Suprapubic skin (tissue), 4 donors: ENCODE data around the gene SSH3. TPM values are rescaled to one million over a fixed set of nuclear protein-coding genes. Genes with fewer than 3 reads are reported as not detected.

Experiments
- DNase-seq, 2 donors: peaks; one replicate each; pipeline ENCODE4 v3.0.0-alpha.2; 2019; ENCODE audit warnings: low spot score in 2 of 2
- H3K27ac ChIP-seq: fragments of 200-600 bp; sonication (generic); one replicate; pipeline ENCODE4 v1.5.1; 2019
- H3K27me3 ChIP-seq: fragments of 200-600 bp; sonication (generic); one replicate; pipeline ENCODE4 v1.5.1; 2019
- H3K36me3 ChIP-seq: fragments of 200-600 bp; sonication (generic); one replicate; pipeline ENCODE4 v1.5.1; 2019
- H3K4me1 ChIP-seq: fragments of 200-600 bp; sonication (generic); one replicate; pipeline ENCODE4 v1.5.1; 2019
- H3K4me3 ChIP-seq: fragments of 200-600 bp; sonication (generic); one replicate; pipeline ENCODE4 v1.5.1; 2019; ENCODE audit warnings: mild to moderate bottlenecking
- H3K9me3 ChIP-seq: fragments of 200-600 bp; sonication (generic); one replicate; pipeline ENCODE4 v1.5.1; 2019
- EP300 ChIP-seq: sonication (generic); formaldehyde crosslinking; IDR thresholded peaks from one replicate; pipeline ENCODE4 v1.6.1; 2017; ENCODE audit warnings: antibody characterized with exemption
- POLR2A ChIP-seq, 2 donors: fragments of 450-650 bp; IDR thresholded peaks; one replicate each; pipeline ENCODE4 v1.6.1; 2017; ENCODE audit warnings: antibody characterized with exemption in 2 of 2, mild to moderate bottlenecking in 2 of 2, moderate library complexity in 2 of 2
- POLR2AphosphoS5 ChIP-seq, 3 donors: sonication (generic); formaldehyde crosslinking; IDR thresholded peaks; one replicate each; pipeline ENCODE4 v1.6.1; 2017; ENCODE audit warnings: antibody characterized with exemption in 3 of 3
- WGBS: methylation state at CpG from one replicate; pipeline ENCODE4 v1.1.5; 2018; 5-methylcytosine and 5-hydroxymethylcytosine counted together
- total RNA-seq, 4 donors: library from RNA; depleted of rRNA; stranded (reverse); fragments of >200 nt; gene quantifications; one replicate each; pipeline ENCODE4 v1.1.0, GENCODE V29; 2016
- TF ChIP-seq, protein P1 (sequence below), 2 donors: fragments of 200-600 bp in 1 of 2; fragments of 450-650 bp in 1 of 2; sonication (generic) in 1 of 2; IDR thresholded peaks; one replicate each; pipeline ENCODE4 v1.5.1; 2016 to 2019; ENCODE audit warnings: antibody characterized with exemption in 2 of 2, mild to moderate bottlenecking in 1 of 2, moderate library complexity in 1 of 2

Gene SSH3
- total RNA-seq, 4 donors from 2014 or later: 49.4 to 107 (median 63.9) TPM

DNA sequence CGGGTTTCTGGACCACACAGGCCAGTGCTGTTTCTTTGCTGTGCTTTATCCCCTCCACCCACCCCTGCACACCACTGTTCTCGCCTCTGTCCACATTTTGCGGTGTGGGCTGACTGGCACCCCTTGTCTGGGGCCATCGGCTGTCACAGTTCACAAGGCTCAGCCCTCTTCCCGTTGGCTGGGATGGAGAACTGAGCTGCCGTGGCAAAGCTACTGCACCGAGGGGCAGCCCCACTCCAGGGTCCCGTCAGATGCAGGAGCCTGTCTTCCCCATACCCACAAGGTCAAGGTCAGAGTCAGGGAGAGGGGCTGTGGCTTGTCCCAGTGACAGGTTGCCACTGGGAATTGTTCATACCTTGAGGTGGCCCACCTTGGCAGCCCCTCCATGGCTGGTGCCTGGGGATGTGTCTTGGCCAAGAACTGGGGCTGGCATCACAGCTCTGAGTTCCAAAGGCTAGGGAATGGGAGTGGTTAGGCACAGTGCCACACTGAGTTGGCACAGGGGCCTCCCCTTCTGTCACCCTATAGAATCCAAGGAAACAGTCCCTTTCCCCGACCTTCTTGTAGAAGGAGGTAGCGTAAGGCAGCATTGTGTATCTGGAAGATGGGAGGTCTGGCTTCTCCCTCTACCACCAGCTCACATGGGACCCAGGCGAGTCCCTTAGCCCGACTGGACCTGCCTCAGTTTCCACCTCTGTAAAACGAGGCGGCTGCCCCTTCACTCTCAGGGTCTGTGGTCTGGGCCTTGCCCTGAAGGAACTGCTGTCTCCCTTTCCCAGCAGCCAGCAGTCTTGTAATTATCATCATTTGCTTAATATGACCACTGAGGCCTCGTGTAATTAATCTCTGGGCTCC is 33.7 kb upstream of the SSH3 start:
- peaks cover 93% of the 10 kb centered on the region for H3K4me1 ChIP-seq
- TF ChIP-seq, protein P1, sequence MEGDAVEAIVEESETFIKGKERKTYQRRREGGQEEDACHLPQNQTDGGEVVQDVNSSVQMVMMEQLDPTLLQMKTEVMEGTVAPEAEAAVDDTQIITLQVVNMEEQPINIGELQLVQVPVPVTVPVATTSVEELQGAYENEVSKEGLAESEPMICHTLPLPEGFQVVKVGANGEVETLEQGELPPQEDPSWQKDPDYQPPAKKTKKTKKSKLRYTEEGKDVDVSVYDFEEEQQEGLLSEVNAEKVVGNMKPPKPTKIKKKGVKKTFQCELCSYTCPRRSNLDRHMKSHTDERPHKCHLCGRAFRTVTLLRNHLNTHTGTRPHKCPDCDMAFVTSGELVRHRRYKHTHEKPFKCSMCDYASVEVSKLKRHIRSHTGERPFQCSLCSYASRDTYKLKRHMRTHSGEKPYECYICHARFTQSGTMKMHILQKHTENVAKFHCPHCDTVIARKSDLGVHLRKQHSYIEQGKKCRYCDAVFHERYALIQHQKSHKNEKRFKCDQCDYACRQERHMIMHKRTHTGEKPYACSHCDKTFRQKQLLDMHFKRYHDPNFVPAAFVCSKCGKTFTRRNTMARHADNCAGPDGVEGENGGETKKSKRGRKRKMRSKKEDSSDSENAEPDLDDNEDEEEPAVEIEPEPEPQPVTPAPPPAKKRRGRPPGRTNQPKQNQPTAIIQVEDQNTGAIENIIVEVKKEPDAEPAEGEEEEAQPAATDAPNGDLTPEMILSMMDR (IDR thresholded peaks at IDR 0.05): no peak
- TF ChIP-seq EP300 (no peak), POLR2A (IDR thresholded peaks at IDR 0.05) (no peak), POLR2AphosphoS5 (IDR thresholded peaks at IDR 0.05) (no peak)
- 28% methylated on average over 12 of the region's 15 CpGs for WGBS
- H3K27me3 ChIP-seq: no peaks in the 10 kb centered on the region
- peak overlapping the region; percentile 95 for H3K4me3 ChIP-seq
- H3K9me3 ChIP-seq: no peaks in the 10 kb centered on the region
- no peaks in the 10 kb centered on the region for H3K36me3 ChIP-seq
- DNase-seq: peak in 1 of 2 donors; percentile 66
- H3K27ac ChIP-seq: peak overlapping the region; percentile 63

- H3K4me3 ChIP-seq: peak overlapping the region; percentile 95
- no peaks in the 10 kb centered on the region for H3K36me3 ChIP-seq
- DNase-seq: peak in 1 of 2 donors; percentile 70
- no peak for TF ChIP-seq POLR2A (IDR thresholded peaks at IDR 0.05)
- TF ChIP-seq, protein P1 (IDR thresholded peaks at IDR 0.05): no peak
- TF ChIP-seq POLR2AphosphoS5 (IDR thresholded peaks at IDR 0.05): no peak
- no peak for TF ChIP-seq EP300
- 24% methylated on average over 24 of the region's 28 CpGs for WGBS
- H3K4me1 ChIP-seq: peaks cover 93% of the 10 kb centered on the region
- H3K9me3 ChIP-seq: no peaks in the 10 kb centered on the region
- H3K27ac ChIP-seq: peak overlapping the region; percentile 63
- H3K27me3 ChIP-seq: no peaks in the 10 kb centered on the region
Measured at GRCh38 chr11:67270256-67271204, 32.8 kb upstream of the SSH3 start.

- Histone ChIP-seq H3K36me3 (no peaks in the 10 kb centered on the region), H3K4me3 (peak overlapping the region; percentile 95), H3K9me3 (no peaks in the 10 kb centered on the region), H3K27me3 (no peaks in the 10 kb centered on the region), H3K4me1 (peaks cover 93% of the 10 kb centered on the region), H3K27ac (peak overlapping the region; percentile 63)
- DNase-seq: no peak
- TF ChIP-seq POLR2AphosphoS5 (IDR thresholded peaks at IDR 0.05) (no peak), EP300 (no peak), POLR2A (IDR thresholded peaks at IDR 0.05) (no peak)
- TF ChIP-seq, protein P1 (IDR thresholded peaks at IDR 0.05): no peak
- 69% methylated on average over 5 of the region's 5 CpGs for WGBS
Measured at GRCh38 chr11:67271205-67271540, 32.2 kb upstream of the SSH3 start.

GRCh38 chr11:67271541-67272284 is 31.6 kb upstream of the SSH3 start:
- 82% methylated on average over 10 of the region's 19 CpGs for WGBS
- Histone ChIP-seq H3K9me3 (no peaks in the 10 kb centered on the region), H3K4me1 (peaks cover 98% of the 10 kb centered on the region), H3K4me3 (peak overlapping the region; percentile 5), H3K36me3 (no peaks in the 10 kb centered on the region), H3K27ac (peak overlapping the region; percentile 63), H3K27me3 (no peaks in the 10 kb centered on the region)
- no peak for TF ChIP-seq POLR2AphosphoS5 (IDR thresholded peaks at IDR 0.05)
- no peak for TF ChIP-seq POLR2A (IDR thresholded peaks at IDR 0.05)
- TF ChIP-seq, protein P1 (IDR thresholded peaks at IDR 0.05): no peak
- no peak for TF ChIP-seq EP300
- peak in 1 of 2 donors; percentile 59 for DNase-seq
